ENCODE measurements around the gene SMARCD1. TPM values are rescaled to one million over a fixed set of nuclear protein-coding genes. Genes with fewer than 3 reads are reported as not detected.

Gene SMARCD1
- total RNA-seq, 2 experiments from 2014 or later = 47.3 to 55.1 TPM

GRCh38 chr12:50120953-50121352 is 35.8 kb downstream of the SMARCD1 start:
- Mint-ChIP-seq H3K9me3 (no peaks in the 10 kb centered on the region), H3K4me3 (no peak overlapping the region), H3K27ac (no peak overlapping the region), H3K36me3 (ENCODE audit: low read depth) (peaks cover 17% of the 10 kb centered on the region), H3K27me3 (no peaks in the 10 kb centered on the region), H3K4me1 (ENCODE audit: low read depth) (peaks cover 24% of the 10 kb centered on the region)
- no peak for TF ChIP-seq CTCF (IDR thresholded peaks at IDR 0.05)
- DNase-seq (no peak), ATAC-seq (no peak)
- intact Hi-C loops (cut with micrococcal nuclease) = no loop called here
- CTCF ChIA-PET = interaction anchor here (1.4 to 7.6 kb wide), 3 partner anchors 10 to 12 kb away, joined by 3 to 54 read pairs (median 7); partner anchors contain the start of gene COX14
- POLR2A ChIA-PET = interaction anchor here (0.6 to 1.4 kb wide), 4 partner anchors 9 to 325 kb away, joined by 3 to 4 read pairs (median 4); partner anchors contain the start of gene COX14

- Mint-ChIP-seq H3K27me3 (no peaks in the 10 kb centered on the region), H3K27ac (peak overlapping the region; percentile 36), H3K4me1 (ENCODE audit: low read depth) (peaks cover 19% of the 10 kb centered on the region), H3K9me3 (no peaks in the 10 kb centered on the region), H3K4me3 (no peak overlapping the region), H3K36me3 (ENCODE audit: low read depth) (peaks cover 15% of the 10 kb centered on the region)
- ATAC-seq (no peak), DNase-seq (no peak)
- ChIA-PET CTCF (interaction anchor here (1.4 to 7.6 kb wide), 3 partner anchors 9 to 11 kb away, joined by 3 to 54 read pairs (median 7); partner anchors contain the start of gene COX14), POLR2A (interaction anchor here (4.6 kb wide), 1 partner anchor 9 kb away, joined by 23 read pairs; the partner anchor contains the start of gene COX14)
- TF ChIP-seq CTCF (IDR thresholded peaks at IDR 0.05) = no peak
- intact Hi-C loops (cut with micrococcal nuclease) = no loop called here
Measured at GRCh38 chr12:50121641-50122040, 36.5 kb downstream of the SMARCD1 start.

- no peak overlapping the region for H3K4me3 Mint-ChIP-seq
- CTCF ChIA-PET = interaction anchor here (0.7 to 7.6 kb wide), 3 partner anchors 9 to 53 kb away, joined by 4 to 54 read pairs (median 5); partner anchors contain the start of gene COX14
- peaks cover 15% of the 10 kb centered on the region for H3K4me1 Mint-ChIP-seq (ENCODE audit: low read depth)
- no peak for ATAC-seq
- no peaks in the 10 kb centered on the region for H3K27me3 Mint-ChIP-seq
- peak overlapping the region; percentile 26 for H3K27ac Mint-ChIP-seq
- no peak for TF ChIP-seq CTCF (IDR thresholded peaks at IDR 0.05)
- H3K36me3 Mint-ChIP-seq (ENCODE audit: low read depth) = peaks cover 11% of the 10 kb centered on the region
- intact Hi-C loops (cut with micrococcal nuclease) = loop anchor here (1.0 kb wide), 1 partner anchor 14 kb away; no protein-coding TSS in a partner anchor
- H3K9me3 Mint-ChIP-seq = no peaks in the 10 kb centered on the region
- no peak for DNase-seq
- POLR2A ChIA-PET = interaction anchor here (1.1 to 4.6 kb wide), 3 partner anchors 9 to 20 kb away, joined by 3 to 23 read pairs (median 3); partner anchors contain the start of gene COX14
Measured at GRCh38 chr12:50123203-50123602, 38.1 kb downstream of the SMARCD1 start.

GRCh38 chr12:50127546-50127945 is 42.4 kb downstream of the SMARCD1 start:
- Mint-ChIP-seq H3K36me3 (ENCODE audit: low read depth) (peaks cover 20% of the 10 kb centered on the region), H3K27me3 (no peaks in the 10 kb centered on the region), H3K9me3 (no peaks in the 10 kb centered on the region), H3K27ac (peak overlapping the region; percentile 16), H3K4me1 (ENCODE audit: low read depth) (peaks cover 12% of the 10 kb centered on the region), H3K4me3 (no peak overlapping the region)
- DNase-seq = no peak
- intact Hi-C loops (cut with micrococcal nuclease) = no loop called here
- no peak for TF ChIP-seq CTCF (IDR thresholded peaks at IDR 0.05)
- ChIA-PET CTCF (interaction anchor here (3.7 to 6.7 kb wide), 2 partner anchors 15 to 49 kb away, joined by 24 to 57 read pairs; partner anchors contain the start of gene COX14), POLR2A (interaction anchor here (0.9 to 1.1 kb wide), 2 partner anchors 14 to 18 kb away, joined by 3 to 4 read pairs; no protein-coding TSS in a partner anchor)
- no peak for ATAC-seq

GRCh38 chr12:50129290-50129689 is 44.1 kb downstream of the SMARCD1 start:
- no peak overlapping the region for H3K27ac Mint-ChIP-seq
- CTCF ChIA-PET = interaction anchor here (1.2 to 6.7 kb wide), 6 partner anchors 17 to 185 kb away, joined by 3 to 57 read pairs (median 5); partner anchors contain the start of genes CERS5 and COX14

More at GRCh38 chr12:50129290-50129689, 44.1 kb downstream of the SMARCD1 start:
- TF ChIP-seq CTCF (IDR thresholded peaks at IDR 0.05) = no peak
- intact Hi-C loops (cut with micrococcal nuclease) = no loop called here
- peaks cover 15% of the 10 kb centered on the region for H3K4me1 Mint-ChIP-seq (ENCODE audit: low read depth)
- no peaks in the 10 kb centered on the region for H3K9me3 Mint-ChIP-seq
- H3K27me3 Mint-ChIP-seq = no peaks in the 10 kb centered on the region
- POLR2A ChIA-PET = interaction anchor here (1.2 to 3.2 kb wide), 2 partner anchors 17 to 93 kb away, joined by 4 to 12 read pairs; partner anchors contain the start of gene COX14
- no peak overlapping the region for H3K4me3 Mint-ChIP-seq
- DNase-seq (no peak), ATAC-seq (no peak)
- H3K36me3 Mint-ChIP-seq (ENCODE audit: low read depth) = peaks cover 29% of the 10 kb centered on the region
